H7 (cell line): ENCODE measurements around the gene CRAT. TPM values are rescaled to one million over a fixed set of nuclear protein-coding genes. Genes with fewer than 3 reads are reported as not detected.
A peak's percentile ranks its signal among the peaks of the same experiment; 100 is the strongest.

Experiments
- DNase-seq: peaks from one replicate; pipeline ENCODE4 v3.0.0; 2012
- H3K27me3 ChIP-seq: 2 replicates; pipeline ENCODE4 v1.6.0; 2011; ENCODE audit warnings: mild to moderate bottlenecking, low read length; ENCODE audit not compliant: control insufficient read depth, insufficient read depth
- H3K36me3 ChIP-seq: replicated peaks from 2 replicates; pipeline ENCODE4 v1.5.1; 2011; ENCODE audit warnings: low read length; ENCODE audit not compliant: control insufficient read depth, insufficient read depth
- H3K4me3 ChIP-seq: 2 replicates; pipeline ENCODE4 v1.5.1; 2011; ENCODE audit warnings: low read depth, mild to moderate bottlenecking, control low read depth, low read length, moderate library complexity; ENCODE audit not compliant: insufficient read depth
- total RNA-seq: library from RNA; depleted of rRNA; stranded (reverse); fragments of >200 nt; shearing (Covaris generic); gene quantifications from 2 replicates; pipeline ENCODE4 v1.2.3, GENCODE V29; 2014

Gene CRAT
- total RNA-seq, 1 experiment from 2014 or later, result 13.6 TPM

DNA sequence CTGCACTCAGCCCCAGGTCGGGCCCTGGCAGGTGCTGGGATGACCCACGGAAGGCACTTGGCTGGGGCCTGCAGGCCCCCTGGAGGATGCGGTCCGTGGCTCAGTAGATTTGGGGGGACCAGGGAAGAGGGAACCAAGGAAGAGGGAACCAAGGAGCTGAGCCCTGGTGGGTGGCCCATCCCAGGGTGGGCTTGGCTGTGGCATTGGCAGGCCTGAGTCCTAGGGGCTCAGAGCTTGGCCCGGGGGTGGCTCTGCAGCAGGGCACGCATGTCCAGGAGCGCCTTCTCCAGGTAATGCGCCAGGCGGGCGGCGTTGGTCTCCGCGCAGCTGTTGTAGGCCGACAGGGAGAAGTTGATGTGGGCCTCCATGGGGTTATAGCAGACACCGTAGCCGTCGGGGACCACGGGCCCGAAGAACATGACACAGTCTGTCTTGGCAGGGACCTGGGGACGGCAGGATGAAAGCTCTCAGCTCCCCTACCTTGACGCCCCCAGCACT lies 15.4 kb downstream of the CRAT start:
- H3K4me3 ChIP-seq, result no peak overlapping the region
- DNase-seq, result no peak
- H3K36me3 ChIP-seq, result no peaks in the 10 kb centered on the region
- no peaks in the 10 kb centered on the region for H3K27me3 ChIP-seq

DNA sequence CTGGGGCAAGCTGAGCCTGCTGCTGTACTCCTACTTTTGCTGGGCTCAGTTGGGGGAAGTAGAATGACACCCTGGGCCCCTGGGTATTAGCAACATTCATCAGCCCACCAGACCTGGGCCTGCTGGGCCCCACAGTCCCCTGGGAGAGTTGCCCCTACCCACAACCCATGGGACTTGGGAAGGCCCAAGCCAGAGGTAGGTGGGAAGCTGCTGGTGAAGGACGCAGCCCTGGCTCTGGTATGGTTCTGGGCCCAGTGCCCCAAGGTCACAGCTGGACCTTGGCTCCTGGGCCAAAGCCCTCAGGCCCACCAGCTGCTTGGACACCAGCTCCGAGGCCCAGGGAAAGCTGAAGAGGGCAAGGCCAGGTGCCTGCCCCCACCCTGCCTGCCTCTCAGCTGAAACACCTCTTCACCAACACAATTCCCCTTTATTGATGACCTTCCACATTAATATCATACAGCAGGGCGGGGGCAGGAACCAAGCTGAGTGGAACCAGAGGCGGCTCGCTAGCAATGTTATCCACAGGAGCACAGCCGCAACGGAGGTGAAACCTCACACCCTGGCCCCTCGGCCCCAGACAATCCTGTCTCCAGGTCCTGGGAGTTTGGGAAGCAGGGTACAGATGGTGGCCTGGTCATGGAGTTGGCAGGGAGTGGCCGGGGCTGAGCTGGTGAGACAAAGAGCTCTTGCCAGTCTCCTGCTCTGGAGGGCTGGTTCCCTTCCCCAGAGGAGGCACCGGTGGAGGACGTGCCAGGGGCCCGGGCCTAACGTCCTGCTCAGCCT lies 16.0 kb downstream of the CRAT start:
- Histone ChIP-seq H3K36me3 (peaks cover 3% of the 10 kb centered on the region), H3K4me3 (no peak overlapping the region), H3K27me3 (no peaks in the 10 kb centered on the region)
- DNase-seq, result no peak

DNA sequence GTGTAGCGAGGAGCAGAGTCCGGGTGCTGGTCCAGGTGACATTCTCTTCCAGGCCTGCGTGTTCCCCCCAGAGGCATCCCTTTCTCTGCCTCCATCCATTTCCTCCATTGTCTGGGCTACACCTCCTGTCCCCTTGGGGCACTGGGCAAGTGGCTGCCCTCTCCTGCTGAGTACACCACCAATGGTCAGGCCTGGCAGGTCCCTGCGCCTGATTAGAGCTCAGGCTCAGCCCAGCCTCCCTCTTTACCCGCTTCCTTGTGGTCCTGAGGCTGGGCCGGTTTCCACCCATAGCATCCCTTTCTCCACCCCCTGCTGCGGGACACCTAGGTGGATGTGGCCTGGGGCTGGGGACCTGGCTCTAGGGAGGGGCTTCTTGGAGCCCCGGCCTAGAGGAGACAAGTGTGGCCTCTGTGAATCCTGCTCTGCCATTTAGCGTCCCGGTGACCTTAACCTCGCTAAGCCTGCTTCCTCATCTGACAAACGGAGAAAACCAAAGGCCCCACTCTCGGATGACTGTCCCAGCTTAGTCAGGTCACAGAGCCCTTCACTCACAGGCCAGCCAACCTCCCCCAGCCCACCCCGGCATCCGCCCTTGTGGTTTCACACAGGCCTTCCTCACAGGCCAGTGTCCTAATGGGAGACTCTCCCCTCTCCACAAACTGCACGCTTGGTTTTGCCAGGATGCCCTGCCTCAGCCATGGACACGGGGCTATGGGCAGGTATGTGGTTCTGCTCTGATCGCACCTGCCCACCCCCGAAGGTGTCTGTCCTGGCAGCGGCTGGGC lies 16.8 kb downstream of the CRAT start:
- Histone ChIP-seq H3K4me3 (no peak overlapping the region), H3K27me3 (no peaks in the 10 kb centered on the region), H3K36me3 (peaks cover 5% of the 10 kb centered on the region)
- DNase-seq, result no peak

DNA sequence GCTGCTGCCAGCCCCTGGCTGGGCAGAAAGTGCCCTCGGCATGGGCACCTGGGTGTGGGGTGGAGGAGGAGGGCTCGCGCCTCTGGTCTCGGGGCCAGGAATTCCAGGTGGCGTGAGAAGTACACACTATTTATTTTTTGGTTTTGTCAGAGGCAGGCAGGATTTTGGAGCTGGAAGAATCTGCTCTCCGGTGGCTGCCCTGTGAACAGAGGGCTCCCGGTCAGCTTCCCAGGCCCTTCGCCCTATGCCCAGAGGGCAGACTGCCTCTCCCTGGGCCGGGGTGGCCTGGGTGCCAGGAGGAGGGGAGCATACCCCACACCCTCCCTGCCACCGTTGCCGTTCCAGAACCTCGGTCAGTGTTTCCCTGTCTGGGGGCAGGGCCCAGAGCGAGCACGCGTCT lies 21.3 kb downstream of the CRAT start:
- no peak for DNase-seq
- H3K27me3 ChIP-seq, result no peaks in the 10 kb centered on the region
- peaks cover 19% of the 10 kb centered on the region for H3K36me3 ChIP-seq
- H3K4me3 ChIP-seq, result no peak overlapping the region

DNA sequence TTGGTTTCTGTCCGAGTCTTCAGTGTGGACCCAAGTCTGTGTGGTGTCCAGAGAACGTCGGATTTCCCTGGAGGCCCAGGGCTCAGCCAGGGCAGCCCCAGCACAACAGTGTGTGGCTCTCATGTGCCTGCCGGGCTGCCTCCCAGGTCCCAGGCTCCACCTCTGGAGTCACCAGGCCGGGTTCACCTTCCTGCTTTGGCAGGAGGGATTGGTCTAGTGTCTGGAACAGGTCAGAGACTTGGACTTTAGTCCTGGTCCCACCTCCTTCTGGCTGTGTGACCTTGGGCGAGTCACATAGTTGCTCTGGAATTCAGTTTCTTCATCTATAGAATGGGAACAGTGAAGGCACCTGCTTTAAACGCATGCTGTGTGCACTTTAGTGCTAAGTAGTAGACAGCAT lies 26.5 kb downstream of the CRAT start:
- H3K27me3 ChIP-seq, result no peaks in the 10 kb centered on the region
- H3K4me3 ChIP-seq, result no peak overlapping the region
- H3K36me3 ChIP-seq, result peaks cover 14% of the 10 kb centered on the region
- DNase-seq, result no peak

DNA sequence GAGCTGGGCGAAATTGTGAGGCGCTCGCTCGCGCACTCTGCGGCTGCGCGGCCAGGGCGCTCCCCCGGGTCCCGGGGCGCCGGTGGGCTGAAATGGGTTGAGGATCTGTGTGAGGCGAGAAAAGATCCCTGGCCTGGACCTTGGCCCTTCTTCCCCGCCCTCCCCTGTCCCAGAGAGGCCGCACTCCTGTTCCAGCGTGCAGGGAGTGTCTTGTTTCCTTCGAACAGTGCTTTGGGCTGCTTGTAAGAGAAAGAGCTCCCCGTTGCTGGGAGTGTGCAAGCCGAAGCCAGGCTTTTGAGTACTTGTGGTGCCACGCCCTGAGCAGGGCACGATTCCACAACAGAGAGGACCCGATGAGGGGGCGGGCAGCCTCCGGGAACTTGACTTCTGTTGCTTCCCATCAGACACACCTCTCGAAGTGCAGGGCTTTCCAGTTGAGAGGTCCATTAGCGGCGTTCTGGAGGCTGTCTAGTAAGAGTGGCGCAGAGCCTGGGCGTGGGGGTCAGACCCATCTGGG lies 29.1 kb downstream of the CRAT start:
- Histone ChIP-seq H3K36me3 (peaks cover 7% of the 10 kb centered on the region), H3K4me3 (peak overlapping the region; percentile 77), H3K27me3 (no peaks in the 10 kb centered on the region)
- peak; percentile 100 for DNase-seq

DNA sequence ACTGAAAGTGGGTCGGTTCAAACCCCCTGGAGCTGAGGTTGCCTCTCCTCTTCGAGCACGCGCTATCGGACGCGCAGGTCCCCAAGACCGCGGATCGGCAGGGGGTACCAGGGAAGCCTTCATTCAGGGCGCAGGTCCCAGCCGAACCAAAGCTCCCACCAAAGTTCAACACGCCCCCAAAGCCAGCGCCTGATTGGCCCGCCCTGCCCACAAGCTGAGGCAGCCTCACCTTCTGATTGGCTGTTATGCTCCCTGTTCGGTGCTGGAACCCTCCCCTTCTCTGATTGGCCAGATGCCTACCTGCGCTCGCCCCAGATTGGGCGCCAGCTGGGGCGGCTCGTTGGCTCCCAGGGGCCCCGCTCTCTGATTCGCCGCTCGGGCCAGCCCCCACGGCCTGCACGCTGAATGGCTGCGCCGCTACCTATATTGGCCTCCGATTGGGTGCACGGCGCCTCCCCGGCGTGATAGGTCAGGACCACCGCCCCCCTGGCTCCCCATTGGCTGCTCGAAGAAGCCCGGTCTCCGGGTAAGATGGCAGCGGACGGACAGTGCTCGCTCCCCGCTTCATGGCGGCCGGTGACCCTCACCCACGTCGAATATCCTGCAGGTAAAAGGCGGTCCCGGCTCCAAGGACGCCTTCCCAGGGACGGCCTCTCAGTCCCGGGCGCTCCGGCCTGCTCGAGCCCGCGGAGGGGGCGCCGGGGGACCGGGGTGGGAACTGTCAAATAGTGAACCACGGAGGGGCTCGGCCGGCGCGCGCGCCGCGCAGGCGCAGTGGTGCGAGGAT lies 29.8 kb downstream of the CRAT start, which contains the start of gene DOLPP1:
Gene DOLPP1 (plus strand): TSS at position 511 of the 787 bp plus-strand sequence. CDS start 21 bp downstream, at position 532.
- H3K27me3 ChIP-seq, result no peaks in the 10 kb centered on the region
- DNase-seq, result peak; percentile 100
- H3K4me3 ChIP-seq, result peak within 1 kb of the TSS; percentile 77
- peaks cover 4% of the 10 kb centered on the region for H3K36me3 ChIP-seq

DNA sequence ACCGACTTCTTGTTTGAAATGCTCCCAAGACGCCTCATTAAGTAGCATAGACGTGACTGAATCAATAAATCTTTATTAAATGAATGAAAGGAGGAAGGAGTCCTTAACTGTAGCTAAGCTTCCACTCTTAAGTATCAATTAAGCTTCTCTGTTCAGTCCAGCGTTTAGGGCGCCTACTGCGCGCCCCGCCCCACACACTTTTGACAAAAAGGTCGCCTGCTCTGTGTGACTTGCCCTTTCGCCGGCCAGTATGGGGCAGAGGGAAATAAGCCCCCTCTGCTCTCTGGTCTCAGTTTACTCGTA lies 30.3 kb downstream of the CRAT start:
- Histone ChIP-seq H3K4me3 (peak overlapping the region; percentile 72), H3K36me3 (no peaks in the 10 kb centered on the region), H3K27me3 (no peaks in the 10 kb centered on the region)
- no peak for DNase-seq

DNA sequence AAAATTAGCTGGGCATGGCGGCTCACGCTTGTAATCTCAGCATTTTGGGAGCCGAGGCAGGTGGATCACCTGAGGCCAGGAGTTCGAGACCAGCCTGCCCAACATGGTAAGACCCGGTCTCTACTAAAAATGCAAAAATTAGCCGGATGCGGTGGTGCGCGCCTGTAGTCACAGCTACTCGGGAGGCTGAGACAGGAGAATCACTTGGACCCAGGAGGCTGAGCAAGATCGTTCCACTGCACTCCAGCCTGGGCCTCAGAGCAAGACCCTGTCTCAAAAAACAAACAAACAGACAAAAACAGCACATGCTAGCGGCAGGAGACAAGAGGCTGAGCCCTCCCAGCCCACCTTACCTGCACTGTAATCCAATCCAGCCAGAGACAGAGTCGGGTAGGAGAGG lies 30.8 kb downstream of the CRAT start:
- Histone ChIP-seq H3K36me3 (no peaks in the 10 kb centered on the region), H3K27me3 (no peaks in the 10 kb centered on the region), H3K4me3 (peak overlapping the region; percentile 72; the same call in 1 of the 2 replicates)
- DNase-seq, result peak; percentile 60

DNA sequence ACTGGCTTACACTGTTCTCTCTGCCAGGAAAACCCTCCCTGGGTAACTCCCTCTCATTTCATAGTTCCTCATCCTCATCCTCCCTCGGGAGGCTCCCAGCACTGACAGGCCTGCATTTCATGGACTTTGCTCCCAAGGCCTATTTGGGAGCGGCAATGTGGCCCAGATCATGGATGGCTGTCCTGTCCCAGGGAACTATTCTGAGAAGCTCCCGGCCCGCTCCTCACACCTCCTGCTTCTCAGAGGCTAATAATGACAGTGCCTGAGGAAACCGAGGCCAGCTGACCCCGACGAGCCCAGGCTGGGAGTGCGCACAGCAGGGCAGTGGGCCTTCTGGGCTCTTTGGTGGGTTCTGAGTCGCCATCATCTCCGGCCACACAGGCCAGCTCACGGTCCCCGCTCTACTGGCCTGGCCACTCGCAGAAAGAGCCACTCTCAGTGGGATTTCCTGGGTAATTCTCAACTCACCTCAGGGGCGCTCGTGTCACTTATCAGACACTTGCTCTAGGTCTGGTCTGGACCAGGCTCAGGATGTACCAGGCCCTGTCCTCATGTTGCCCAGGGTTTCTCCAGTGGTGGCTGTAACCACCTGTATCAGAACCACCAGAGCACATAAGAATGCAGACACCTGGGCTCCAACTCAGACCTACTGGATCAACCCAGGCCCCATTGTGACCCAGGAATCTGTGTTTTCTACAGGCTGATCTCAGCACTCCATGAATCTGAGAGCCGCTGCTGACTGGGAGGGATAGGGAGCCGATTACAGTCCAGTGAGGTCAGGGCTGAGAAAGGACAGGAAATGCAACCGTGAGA lies 31.7 kb downstream of the CRAT start:
- no peak overlapping the region for H3K4me3 ChIP-seq
- no peaks in the 10 kb centered on the region for H3K36me3 ChIP-seq
- DNase-seq, result no peak
- no peaks in the 10 kb centered on the region for H3K27me3 ChIP-seq

DNA sequence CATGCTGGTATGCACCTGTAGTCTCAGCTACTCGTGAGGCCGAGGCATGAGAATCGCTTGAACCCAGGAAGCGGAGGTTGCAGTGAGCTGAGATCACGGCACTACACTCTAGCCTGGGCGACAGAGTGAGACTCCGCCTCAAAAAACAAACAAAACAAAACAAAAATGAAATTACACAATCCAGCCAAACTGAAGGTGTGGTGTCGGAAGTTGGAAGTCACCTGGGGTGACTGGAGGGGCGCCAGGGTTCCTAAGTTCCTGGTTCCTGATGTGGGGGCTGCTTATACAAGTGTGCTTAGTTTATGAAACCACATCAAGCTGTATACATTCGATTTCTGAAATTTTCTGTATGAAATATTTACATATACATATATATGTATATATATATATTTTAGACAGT lies 33.4 kb downstream of the CRAT start:
- no peak for DNase-seq
- Histone ChIP-seq H3K27me3 (no peaks in the 10 kb centered on the region), H3K4me3 (no peak overlapping the region), H3K36me3 (no peaks in the 10 kb centered on the region)

DNA sequence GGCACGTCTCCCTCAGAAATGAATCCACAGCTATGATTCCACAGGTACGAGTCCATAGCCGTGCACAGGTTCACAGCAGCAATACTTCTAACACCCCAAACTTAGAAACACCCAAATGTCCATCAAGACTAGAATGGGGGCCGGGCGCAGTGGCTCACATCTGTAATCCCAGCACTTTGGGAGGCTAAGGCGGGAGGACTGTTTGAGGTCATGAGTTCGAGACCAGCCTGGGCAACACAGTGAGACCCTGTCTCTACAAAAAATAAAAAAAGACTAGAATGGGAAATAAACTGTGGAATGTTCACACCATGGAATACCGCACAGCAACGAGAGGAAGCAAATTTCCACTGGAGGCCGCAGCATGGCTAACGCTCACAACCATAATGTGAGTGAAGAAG lies 34.0 kb downstream of the CRAT start:
- H3K36me3 ChIP-seq, result no peaks in the 10 kb centered on the region
- DNase-seq, result no peak
- H3K27me3 ChIP-seq, result no peaks in the 10 kb centered on the region
- H3K4me3 ChIP-seq, result no peak overlapping the region

DNA sequence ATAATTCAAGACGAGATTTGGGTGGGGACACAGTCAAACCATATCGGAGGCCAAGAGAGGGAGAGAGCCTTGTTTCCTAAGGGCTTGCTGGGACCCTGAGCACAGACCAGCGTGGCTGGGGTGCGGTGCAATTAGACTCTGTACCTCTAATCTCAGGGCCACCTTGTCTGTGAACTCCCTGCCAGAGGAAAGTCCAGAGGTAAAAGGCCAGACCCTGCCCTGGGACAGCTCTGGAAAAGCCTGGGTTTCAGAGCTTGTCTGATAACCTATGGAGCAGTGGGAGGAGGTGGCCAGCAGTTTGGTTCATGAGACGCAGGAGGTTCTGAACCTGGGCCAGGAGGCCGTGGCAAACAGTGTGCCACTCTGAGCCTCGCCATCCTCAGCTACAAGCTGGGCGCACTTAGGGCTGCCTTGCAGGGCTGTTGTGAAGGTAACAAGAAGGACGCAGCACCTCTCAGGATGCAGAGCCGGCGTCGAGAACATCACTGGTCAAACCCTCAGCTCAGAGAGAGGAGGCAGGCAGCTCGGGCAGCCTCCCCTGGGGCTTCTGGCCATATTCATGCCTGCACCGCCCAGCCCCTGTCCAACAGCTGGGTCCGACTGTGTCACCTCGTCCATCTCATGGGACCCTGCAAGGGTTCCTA lies 34.5 kb downstream of the CRAT start:
- Histone ChIP-seq H3K36me3 (no peaks in the 10 kb centered on the region), H3K4me3 (no peak overlapping the region)
- no peak for DNase-seq

More for the DNA sequence above, 34.5 kb downstream of the CRAT start:
- H3K27me3 ChIP-seq, result no peaks in the 10 kb centered on the region
